Mesendoderm (in vitro differentiated cells): ENCODE data around the gene PSEN2.

Experiments
- DNase-seq: peaks from one replicate; pipeline ENCODE4 v3.0.0; 2013
- H2AK5ac ChIP-seq: 2 replicates; pipeline ENCODE4 v1.6.1; 2013; ENCODE audit warnings: low read length, inconsistent platforms
- H2BK120ac ChIP-seq: 2 replicates; pipeline ENCODE4 v1.6.1; 2013; ENCODE audit warnings: low read depth, mild to moderate bottlenecking, low read length, moderate library complexity, mixed read lengths
- H2BK15ac ChIP-seq: replicated peaks from 2 replicates; pipeline ENCODE4 v1.6.1; 2013; ENCODE audit warnings: low read depth, mild to moderate bottlenecking, moderate library complexity
- H2BK5ac ChIP-seq: 2 replicates; pipeline ENCODE4 v1.6.1; 2013; ENCODE audit warnings: low read length, inconsistent platforms
- H3K18ac ChIP-seq: 2 replicates; pipeline ENCODE4 v1.6.1; 2013; ENCODE audit warnings: mild to moderate bottlenecking, low read length, mixed read lengths
- H3K23ac ChIP-seq: one replicate; pipeline ENCODE4 v1.6.1; 2013; ENCODE audit warnings: low read length
- H3K27ac ChIP-seq: 2 replicates; pipeline ENCODE4 v1.5.1; 2013; ENCODE audit warnings: low read depth, mild to moderate bottlenecking, inconsistent platforms, low read length, moderate library complexity
- H3K27me3 ChIP-seq: 2 replicates; pipeline ENCODE4 v1.6.1; 2013; ENCODE audit warnings: low read length, control low read depth, mild to moderate bottlenecking, inconsistent platforms; ENCODE audit not compliant: insufficient read depth, poor library complexity
- H3K36me3 ChIP-seq: 2 replicates; pipeline ENCODE4 v1.6.1; 2013; ENCODE audit warnings: low read length, inconsistent platforms; ENCODE audit not compliant: control insufficient read depth, insufficient read depth
- H3K4ac ChIP-seq: one replicate; pipeline ENCODE4 v1.6.1; 2013; ENCODE audit warnings: low read depth, mild to moderate bottlenecking, low read length, moderate library complexity
- H3K4me1 ChIP-seq: 2 replicates; pipeline ENCODE4 v1.6.1; 2013; ENCODE audit warnings: low read depth, low read length, inconsistent platforms; ENCODE audit not compliant: control insufficient read depth
- H3K4me2 ChIP-seq: 2 replicates; pipeline ENCODE4 v1.6.1; 2013; ENCODE audit warnings: low read length
- H3K4me3 ChIP-seq: 2 replicates; pipeline ENCODE4 v1.5.1; 2013; ENCODE audit warnings: mild to moderate bottlenecking, low read length
- H3K56ac ChIP-seq: one replicate; pipeline ENCODE4 v1.6.1; 2013; ENCODE audit warnings: low read length
- H3K79me1 ChIP-seq: 2 replicates; pipeline ENCODE4 v1.6.1; 2013; ENCODE audit warnings: low read length, inconsistent platforms
- H3K79me2 ChIP-seq: 2 replicates; pipeline ENCODE4 v1.6.1; 2013; ENCODE audit warnings: mild to moderate bottlenecking, low read length; ENCODE audit not compliant: control insufficient read depth, insufficient read depth
- H3K9ac ChIP-seq: 2 replicates; pipeline ENCODE4 v1.6.1; 2013; ENCODE audit warnings: low read length, inconsistent platforms
- H4K5ac ChIP-seq: one replicate; pipeline ENCODE4 v1.6.1; 2013; ENCODE audit warnings: low read length
- H4K8ac ChIP-seq: one replicate; pipeline ENCODE4 v1.6.1; 2013; ENCODE audit warnings: low read depth, mild to moderate bottlenecking, control low read depth, low read length, moderate library complexity
- WGBS: extraction: QIAGEN DNeasy Blood & Tissue Kit; methylation state at CpG from one replicate; pipeline ENCODE4 v1.1.7; 2013; ENCODE audit warnings: low lambda C conversion rate, missing lambda C conversion rate; ENCODE audit not compliant: insufficient coverage; ENCODE audit errors: extremely low coverage; 5-methylcytosine and 5-hydroxymethylcytosine counted together

Gene PSEN2

GRCh38 chr1:226888816-226889215, 18.4 kb downstream of the PSEN2 start:
- H4K5ac ChIP-seq = no peak overlapping the region
- no CpG with 5 or more reads among the region's 8 CpGs for WGBS
- H3K4me3 ChIP-seq = no peak overlapping the region
- H3K79me2 ChIP-seq = no peaks in the 10 kb centered on the region
- no peaks in the 10 kb centered on the region for H3K79me1 ChIP-seq
- H2AK5ac ChIP-seq = no peak overlapping the region
- H3K4ac ChIP-seq = no peak overlapping the region
- H3K4me1 ChIP-seq = no peaks in the 10 kb centered on the region
- H3K18ac ChIP-seq = no peak overlapping the region
- no peak overlapping the region for H3K4me2 ChIP-seq
- no peak overlapping the region for H4K8ac ChIP-seq
- no peak overlapping the region for H2BK120ac ChIP-seq
- no peak overlapping the region for H2BK5ac ChIP-seq
- H3K23ac ChIP-seq = no peak overlapping the region
- H3K36me3 ChIP-seq = peaks cover 7% of the 10 kb centered on the region
- DNase-seq = no peak
- no peaks in the 10 kb centered on the region for H3K27me3 ChIP-seq
- no peak overlapping the region for H3K9ac ChIP-seq
- no peak overlapping the region for H3K27ac ChIP-seq
- H3K56ac ChIP-seq = no peak overlapping the region
- H2BK15ac ChIP-seq = no peak overlapping the region

- DNase-seq = no peak
- Histone ChIP-seq H3K79me1 (no peaks in the 10 kb centered on the region), H4K5ac (no peak overlapping the region), H3K4me3 (no peak overlapping the region), H3K4ac (no peak overlapping the region), H3K9ac (no peak overlapping the region), H3K79me2 (no peaks in the 10 kb centered on the region), H3K4me2 (no peak overlapping the region), H2BK15ac (no peak overlapping the region), H2BK120ac (no peak overlapping the region), H3K27ac (no peak overlapping the region), H3K27me3 (no peaks in the 10 kb centered on the region), H4K8ac (no peak overlapping the region), H3K36me3 (peaks cover 5% of the 10 kb centered on the region), H2BK5ac (no peak overlapping the region), H3K4me1 (no peaks in the 10 kb centered on the region), H3K56ac (no peak overlapping the region), H3K23ac (no peak overlapping the region), H2AK5ac (no peak overlapping the region), H3K18ac (no peak overlapping the region)
- WGBS = no CpG with 5 or more reads among the region's 12 CpGs
These were observed 19.4 kb downstream of the PSEN2 start for GRCh38 chr1:226889616-226890330.

GRCh38 chr1:226890331-226891108, 20.1 kb downstream of the PSEN2 start:
- H3K56ac ChIP-seq = no peak overlapping the region
- no peak for DNase-seq
- no peak overlapping the region for H3K18ac ChIP-seq
- H3K36me3 ChIP-seq = peaks cover 4% of the 10 kb centered on the region
- no peak overlapping the region for H4K8ac ChIP-seq
- H3K4me3 ChIP-seq = no peak overlapping the region
- H2BK120ac ChIP-seq = no peak overlapping the region
- no peak overlapping the region for H3K4ac ChIP-seq
- H3K27ac ChIP-seq = no peak overlapping the region
- H2BK15ac ChIP-seq = no peak overlapping the region
- no peak overlapping the region for H3K9ac ChIP-seq
- WGBS = no CpG with 5 or more reads among the region's 22 CpGs
- H3K4me2 ChIP-seq = no peak overlapping the region
- no peak overlapping the region for H2BK5ac ChIP-seq
- no peaks in the 10 kb centered on the region for H3K27me3 ChIP-seq
- no peaks in the 10 kb centered on the region for H3K4me1 ChIP-seq
- H4K5ac ChIP-seq = no peak overlapping the region
- no peak overlapping the region for H2AK5ac ChIP-seq
- no peak overlapping the region for H3K23ac ChIP-seq
- H3K79me1 ChIP-seq = no peaks in the 10 kb centered on the region
- H3K79me2 ChIP-seq = no peaks in the 10 kb centered on the region

GRCh38 chr1:226891346-226891745, 20.9 kb downstream of the PSEN2 start:
- H3K9ac ChIP-seq = no peak overlapping the region
- H3K23ac ChIP-seq = no peak overlapping the region
- WGBS = no CpG with 5 or more reads among the region's 11 CpGs
- H3K4me2 ChIP-seq = no peak overlapping the region
- H4K5ac ChIP-seq = no peak overlapping the region
- H3K36me3 ChIP-seq = peaks cover 4% of the 10 kb centered on the region
- no peaks in the 10 kb centered on the region for H3K79me2 ChIP-seq
- no peak overlapping the region for H3K4ac ChIP-seq
- H2BK5ac ChIP-seq = no peak overlapping the region
- no peaks in the 10 kb centered on the region for H3K79me1 ChIP-seq
- no peak overlapping the region for H2BK15ac ChIP-seq
- no peak overlapping the region for H2AK5ac ChIP-seq
- no peak overlapping the region for H4K8ac ChIP-seq
- no peaks in the 10 kb centered on the region for H3K27me3 ChIP-seq
- no peaks in the 10 kb centered on the region for H3K4me1 ChIP-seq
- H3K4me3 ChIP-seq = no peak overlapping the region
- no peak for DNase-seq
- H3K18ac ChIP-seq = no peak overlapping the region
- H3K27ac ChIP-seq = no peak overlapping the region
- no peak overlapping the region for H3K56ac ChIP-seq
- no peak overlapping the region for H2BK120ac ChIP-seq

- Histone ChIP-seq H3K18ac (no peak overlapping the region), H2BK15ac (no peak overlapping the region), H4K5ac (no peak overlapping the region), H3K23ac (no peak overlapping the region), H3K36me3 (peaks cover 4% of the 10 kb centered on the region), H3K4me3 (no peak overlapping the region), H3K56ac (no peak overlapping the region), H3K4me2 (no peak overlapping the region), H3K79me1 (no peaks in the 10 kb centered on the region), H3K9ac (no peak overlapping the region), H3K4me1 (no peaks in the 10 kb centered on the region), H3K27me3 (no peaks in the 10 kb centered on the region), H4K8ac (no peak overlapping the region), H3K4ac (no peak overlapping the region), H3K27ac (no peak overlapping the region), H2BK120ac (no peak overlapping the region), H3K79me2 (no peaks in the 10 kb centered on the region), H2AK5ac (no peak overlapping the region), H2BK5ac (no peak overlapping the region)
- no peak for DNase-seq
- WGBS = no CpG with 5 or more reads among the region's 17 CpGs
These were observed 21.6 kb downstream of the PSEN2 start for GRCh38 chr1:226891846-226892523.
